HEK293 (cell line): Measurements from ENCODE around the gene C19orf12.

Source experiments
- CTCF ChIA-PET: fragments of 350-600 bp; formaldehyde crosslinking; extraction: SDS; loops from one replicate; lab custom pipeline; 2021; ENCODE audit warnings: antibody characterized with exemption; lab: Yijun Ruan, JAX
- POLR2A ChIA-PET: fragments of 300-600 bp; formaldehyde crosslinking; extraction: SDS; loops from one replicate; lab custom pipeline; 2020; ENCODE audit warnings: antibody characterized with exemption, inconsistent platforms; lab: Yijun Ruan, JAX
- H3K27ac ChIP-seq: fragments of 200-500 bp; sonication (Bioruptor generic); 2 replicates; pipeline ENCODE4 v1.5.1; 2014; ENCODE audit warnings: low read depth, low read length, control low read depth, inconsistent platforms; ENCODE audit errors: extremely low read depth
- H3K36me3 ChIP-seq, 2 experiments: fragments of 200-500 bp in 1 of 2; sonication (Bioruptor generic) in 1 of 2; 1 replicate in 1 of 2; 2 replicates in 1 of 2; pipeline ENCODE4 v1.5.1; 2014 to 2017; ENCODE audit warnings: inconsistent platforms in 2 of 2, low read length in 2 of 2; ENCODE audit not compliant: control insufficient read depth in 2 of 2, insufficient read depth in 1 of 2
- H3K4me1 ChIP-seq: fragments of 200-500 bp; sonication (Bioruptor generic); 2 replicates; pipeline ENCODE4 v1.5.1; 2014; ENCODE audit warnings: mild to moderate bottlenecking, low read length, inconsistent platforms; ENCODE audit not compliant: control insufficient read depth, insufficient read depth
- H3K4me3 ChIP-seq: 2 replicates; pipeline ENCODE4 v1.5.1; 2011; ENCODE audit warnings: low read depth, mild to moderate bottlenecking, control low read depth, low read length, moderate library complexity
- H3K9me3 ChIP-seq: fragments of 200-500 bp; sonication (Bioruptor generic); 2 replicates; pipeline ENCODE4 v1.5.1; 2014; ENCODE audit warnings: low read depth, low read length, inconsistent platforms; ENCODE audit not compliant: control insufficient read depth, insufficient read depth
- BCL11B ChIP-seq: fragments of 450-650 bp; formaldehyde crosslinking; IDR thresholded peaks from 2 replicates; pipeline ENCODE4 v1.5.1; 2016; ENCODE audit warnings: low read depth, missing biosample characterization, missing genetic modification characterization
- GLI2 ChIP-seq: fragments of 450-650 bp; formaldehyde crosslinking; IDR thresholded peaks from 2 replicates; pipeline ENCODE4; 2017; ENCODE audit warnings: missing biosample characterization, missing genetic modification characterization, low read depth, borderline replicate concordance
- GLI4 ChIP-seq: fragments of 450-650 bp; formaldehyde crosslinking; IDR thresholded peaks from 2 replicates; pipeline ENCODE4 v1.5.1; 2016; ENCODE audit warnings: missing biosample characterization, missing genetic modification characterization
- KLF16 ChIP-seq: fragments of 450-650 bp; formaldehyde crosslinking; IDR thresholded peaks from 2 replicates; pipeline ENCODE4 v1.5.1; 2017; ENCODE audit warnings: missing biosample characterization, missing genetic modification characterization
- KLF7 ChIP-seq: fragments of 450-650 bp; formaldehyde crosslinking; IDR thresholded peaks from 2 replicates; pipeline ENCODE4 v1.5.1; 2016; ENCODE audit warnings: missing biosample characterization, missing genetic modification characterization, borderline replicate concordance
- PRDM1 ChIP-seq: fragments of 450-650 bp; formaldehyde crosslinking; IDR thresholded peaks from 2 replicates; pipeline ENCODE4; 2016; ENCODE audit warnings: missing biosample characterization, missing genetic modification characterization
- SP3 ChIP-seq: fragments of 450-650 bp; formaldehyde crosslinking; IDR thresholded peaks from 2 replicates; pipeline ENCODE4 v1.5.1; 2016; ENCODE audit warnings: missing biosample characterization, missing genetic modification characterization
- ZBTB48 ChIP-seq: fragments of 450-650 bp; formaldehyde crosslinking; IDR thresholded peaks from 2 replicates; pipeline ENCODE4 v1.5.1; 2016; ENCODE audit warnings: missing biosample characterization, missing genetic modification characterization
- ZEB2 ChIP-seq: fragments of 450-650 bp; formaldehyde crosslinking; IDR thresholded peaks from 2 replicates; pipeline ENCODE4 v1.5.1; 2016; ENCODE audit warnings: missing biosample characterization, missing genetic modification characterization
- ZNF16 ChIP-seq: fragments of 450-650 bp; formaldehyde crosslinking; IDR thresholded peaks from 2 replicates; pipeline ENCODE4 v1.5.1; 2016; ENCODE audit warnings: low read depth, missing biosample characterization, missing genetic modification characterization
- ZNF23 ChIP-seq: fragments of 450-650 bp; formaldehyde crosslinking; IDR thresholded peaks from 2 replicates; pipeline ENCODE4 v1.5.1; 2016; ENCODE audit warnings: missing biosample characterization, missing genetic modification characterization, borderline replicate concordance
- ZNF274 ChIP-seq, 2 experiments: fragments of 200-500 bp in 1 of 2; fragments of 450-650 bp in 1 of 2; sonication (Bioruptor generic) in 1 of 2; formaldehyde crosslinking in 1 of 2; IDR thresholded peaks; 2 replicates each; pipeline versions ENCODE4 v1.5.1 to v1.6.1; 2014 to 2016; ENCODE audit warnings: borderline replicate concordance in 1 of 2, inconsistent platforms in 1 of 2, low read length in 1 of 2, missing biosample characterization in 1 of 2, missing genetic modification characterization in 1 of 2
- ZNF391 ChIP-seq: fragments of 450-650 bp; formaldehyde crosslinking; IDR thresholded peaks from 2 replicates; pipeline ENCODE4 v1.5.1; 2016; ENCODE audit warnings: low read depth, missing biosample characterization, missing genetic modification characterization, borderline replicate concordance
- ZNF404 ChIP-seq: fragments of 450-650 bp; formaldehyde crosslinking; IDR thresholded peaks from 2 replicates; pipeline ENCODE4 v1.5.1; 2017; ENCODE audit warnings: missing biosample characterization, missing genetic modification characterization
- ZNF416 ChIP-seq: fragments of 450-650 bp; formaldehyde crosslinking; IDR thresholded peaks from 2 replicates; pipeline ENCODE4 v1.5.1; 2016; ENCODE audit warnings: missing biosample characterization, missing genetic modification characterization
- ZNF423 ChIP-seq: fragments of 450-650 bp; formaldehyde crosslinking; IDR thresholded peaks from 2 replicates; pipeline ENCODE4 v1.5.1; 2016; ENCODE audit warnings: missing biosample characterization, missing genetic modification characterization
- ZNF510 ChIP-seq: fragments of 450-650 bp; formaldehyde crosslinking; IDR thresholded peaks from 2 replicates; pipeline ENCODE4 v1.5.1; 2018; ENCODE audit warnings: mild to moderate bottlenecking, missing genetic modification characterization, missing biosample characterization; ENCODE audit not compliant: insufficient replicate concordance
- ZNF521 ChIP-seq: fragments of 450-650 bp; formaldehyde crosslinking; IDR thresholded peaks from 2 replicates; pipeline ENCODE4 v1.5.1; 2017; ENCODE audit warnings: missing biosample characterization, mild to moderate bottlenecking, missing genetic modification characterization
- ZNF530 ChIP-seq: fragments of 450-650 bp; formaldehyde crosslinking; IDR thresholded peaks from 2 replicates; pipeline ENCODE4 v1.5.1; 2016; ENCODE audit warnings: low read depth, missing biosample characterization, missing genetic modification characterization
- ZNF548 ChIP-seq: fragments of 450-650 bp; formaldehyde crosslinking; IDR thresholded peaks from 2 replicates; pipeline ENCODE4 v1.5.1; 2016; ENCODE audit warnings: missing biosample characterization, missing genetic modification characterization
- ZNF555 ChIP-seq: fragments of 450-650 bp; formaldehyde crosslinking; conservative IDR thresholded peaks from 2 replicates; pipeline ENCODE4 v1.5.1; 2017; ENCODE audit warnings: missing biosample characterization, mild to moderate bottlenecking, missing genetic modification characterization, inconsistent platforms
- ZNF561 ChIP-seq: fragments of 450-650 bp; IDR thresholded peaks from 2 replicates; pipeline ENCODE4 v1.5.1; 2018; ENCODE audit warnings: missing biosample characterization, missing genetic modification characterization, borderline replicate concordance
- ZNF600 ChIP-seq: fragments of 450-650 bp; formaldehyde crosslinking; IDR thresholded peaks from 2 replicates; pipeline ENCODE4 v1.5.1; 2016; ENCODE audit warnings: missing biosample characterization, missing genetic modification characterization
- ZNF654 ChIP-seq: fragments of 450-650 bp; formaldehyde crosslinking; IDR thresholded peaks from 2 replicates; pipeline ENCODE4 v1.5.1; 2016; ENCODE audit warnings: low read depth, missing biosample characterization, missing genetic modification characterization
- ZNF670 ChIP-seq: fragments of 450-650 bp; formaldehyde crosslinking; IDR thresholded peaks from 2 replicates; pipeline ENCODE4 v1.5.1; 2016; ENCODE audit warnings: missing biosample characterization, missing genetic modification characterization, low read depth
- TF ChIP-seq, protein P1 (sequence below): fragments of 450-650 bp; IDR thresholded peaks from 2 replicates; pipeline ENCODE4 v1.5.1; 2018; ENCODE audit warnings: missing biosample characterization, mild to moderate bottlenecking, missing genetic modification characterization
- TF ChIP-seq, protein P2 (sequence below): fragments of 450-650 bp; formaldehyde crosslinking; IDR thresholded peaks from 2 replicates; pipeline ENCODE4 v1.5.1; 2016; ENCODE audit warnings: missing biosample characterization, missing genetic modification characterization
- TF ChIP-seq, protein P3 (sequence below): fragments of 450-650 bp; formaldehyde crosslinking; IDR thresholded peaks from 2 replicates; pipeline ENCODE4 v1.5.1; 2016; ENCODE audit warnings: missing biosample characterization, missing genetic modification characterization
- TF ChIP-seq, protein P4 (sequence below): sonication (generic); formaldehyde crosslinking; IDR thresholded peaks from 2 replicates; pipeline ENCODE4 v1.8.1; 2022; ENCODE audit warnings: mild to moderate bottlenecking, moderate library complexity, missing genetic modification reagents

Gene C19orf12

DNA sequence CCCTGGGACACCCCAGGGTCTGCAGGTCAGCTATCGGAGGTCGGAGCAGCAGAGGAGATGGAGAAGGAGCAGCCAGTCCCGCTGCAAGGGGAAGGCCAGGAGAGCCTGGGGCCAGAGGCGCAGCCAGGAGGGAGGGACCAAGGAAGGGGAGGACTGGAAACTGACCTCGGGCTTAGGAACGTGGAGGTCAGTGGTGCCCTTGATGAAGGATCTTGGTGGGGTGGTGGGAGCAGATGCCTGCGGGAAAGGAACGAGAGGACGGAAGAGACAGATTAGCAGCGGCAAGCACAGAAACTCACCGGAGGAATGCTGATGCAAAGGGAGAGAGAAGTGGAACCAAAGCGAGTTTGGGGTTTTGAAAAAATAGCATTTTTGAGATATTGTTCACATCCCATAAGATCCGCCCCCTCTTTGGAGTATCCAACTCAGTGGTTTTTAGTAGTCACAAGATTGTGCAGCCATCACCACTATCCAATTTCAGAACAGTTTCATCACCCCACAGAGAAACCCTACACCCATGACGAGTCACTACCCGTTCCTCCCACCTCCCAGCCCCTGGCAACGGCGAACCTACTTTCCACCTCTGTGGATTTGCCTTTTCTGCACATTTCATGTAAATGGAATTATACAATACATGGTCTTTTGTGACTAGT is 27.7 kb downstream of the C19orf12 start:
- no peaks in the 10 kb centered on the region for H3K4me1 ChIP-seq
- no peaks in the 10 kb centered on the region for H3K36me3 ChIP-seq
- POLR2A ChIA-PET, result interaction anchor here (1.7 kb wide), 1 partner anchor 81 kb away, joined by 9 read pairs; the partner anchor contains the start of gene POP4
- no peak overlapping the region for H3K27ac ChIP-seq
- CTCF ChIA-PET, result interaction anchor here (0.6 to 2.4 kb wide), 8 partner anchors 7 to 389 kb away, joined by 3 to 12 read pairs (median 4); partner anchors contain the start of gene PLEKHF1
- H3K4me3 ChIP-seq, result no peak overlapping the region
- no peaks in the 10 kb centered on the region for H3K9me3 ChIP-seq
- TF ChIP-seq ZNF530 (tag by site-specific recombination) (no peak), ZNF670 (tag by site-specific recombination) (no peak), ZNF16 (tag by site-specific recombination) (no peak), SP3 (peak; percentile 76), ZNF391 (tag by site-specific recombination) (no peak), KLF7 (tag by site-specific recombination) (no peak), ZNF416 (tag by site-specific recombination) (0 out of 2 replicates have a peak, but pooled peaks have one; percentile 11), ZNF274 (IDR thresholded peaks at IDR 0.05; ENCODE audit: low read length) (no peak), ZNF274 (tag by site-specific recombination; IDR thresholded peaks at IDR 0.05; ENCODE audit: borderline replicate concordance) (peak; percentile 34; the same call in 1 of the 2 replicates), ZNF548 (no peak), ZNF521 (no peak), GLI2 (tag by site-specific recombination) (no peak), ZBTB48 (tag by site-specific recombination) (peak; percentile 77), ZEB2 (tag by site-specific recombination) (peak; percentile 89), PRDM1 (no peak), GLI4 (tag by site-specific recombination) (no peak), ZNF654 (no peak), ZNF423 (tag by site-specific recombination) (no peak), ZNF600 (tag by site-specific recombination) (no peak; the same call in 1 of the 2 replicates), ZNF561 (tag by site-specific recombination) (no peak), BCL11B (tag by site-specific recombination) (no peak), KLF16 (tag by site-specific recombination) (peak; percentile 81; the same call in 1 of the 2 replicates), ZNF555 (tag by site-specific recombination) (no peak), ZNF510 (tag by site-specific recombination) (no peak), ZNF404 (tag by site-specific recombination) (0 out of 2 replicates have a peak, but pooled peaks have one; percentile 4), ZNF23 (tag by site-specific recombination) (no peak)
- TF ChIP-seq, protein P1, sequence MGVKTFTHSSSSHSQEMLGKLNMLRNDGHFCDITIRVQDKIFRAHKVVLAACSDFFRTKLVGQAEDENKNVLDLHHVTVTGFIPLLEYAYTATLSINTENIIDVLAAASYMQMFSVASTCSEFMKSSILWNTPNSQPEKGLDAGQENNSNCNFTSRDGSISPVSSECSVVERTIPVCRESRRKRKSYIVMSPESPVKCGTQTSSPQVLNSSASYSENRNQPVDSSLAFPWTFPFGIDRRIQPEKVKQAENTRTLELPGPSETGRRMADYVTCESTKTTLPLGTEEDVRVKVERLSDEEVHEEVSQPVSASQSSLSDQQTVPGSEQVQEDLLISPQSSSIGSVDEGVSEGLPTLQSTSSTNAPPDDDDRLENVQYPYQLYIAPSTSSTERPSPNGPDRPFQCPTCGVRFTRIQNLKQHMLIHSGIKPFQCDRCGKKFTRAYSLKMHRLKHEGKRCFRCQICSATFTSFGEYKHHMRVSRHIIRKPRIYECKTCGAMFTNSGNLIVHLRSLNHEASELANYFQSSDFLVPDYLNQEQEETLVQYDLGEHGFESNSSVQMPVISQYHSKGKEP (tag by site-specific recombination), result no peak; the same call in 1 of the 2 replicates
- TF ChIP-seq, protein P2, sequence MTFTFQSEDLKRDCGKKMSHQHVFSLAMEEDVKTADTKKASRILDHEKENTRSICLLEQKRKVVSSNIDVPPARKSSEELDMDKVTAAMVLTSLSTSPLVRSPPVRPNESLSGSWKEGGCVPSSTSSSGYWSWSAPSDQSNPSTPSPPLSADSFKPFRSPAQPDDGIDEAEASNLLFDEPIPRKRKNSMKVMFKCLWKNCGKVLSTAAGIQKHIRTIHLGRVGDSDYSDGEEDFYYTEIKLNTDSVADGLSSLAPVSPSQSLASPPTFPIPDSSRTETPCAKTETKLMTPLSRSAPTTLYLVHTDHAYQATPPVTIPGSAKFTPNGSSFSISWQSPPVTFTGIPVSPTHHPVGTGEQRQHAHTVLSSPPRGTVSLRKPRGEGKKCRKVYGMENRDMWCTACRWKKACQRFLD, result no peak
- TF ChIP-seq, protein P3, sequence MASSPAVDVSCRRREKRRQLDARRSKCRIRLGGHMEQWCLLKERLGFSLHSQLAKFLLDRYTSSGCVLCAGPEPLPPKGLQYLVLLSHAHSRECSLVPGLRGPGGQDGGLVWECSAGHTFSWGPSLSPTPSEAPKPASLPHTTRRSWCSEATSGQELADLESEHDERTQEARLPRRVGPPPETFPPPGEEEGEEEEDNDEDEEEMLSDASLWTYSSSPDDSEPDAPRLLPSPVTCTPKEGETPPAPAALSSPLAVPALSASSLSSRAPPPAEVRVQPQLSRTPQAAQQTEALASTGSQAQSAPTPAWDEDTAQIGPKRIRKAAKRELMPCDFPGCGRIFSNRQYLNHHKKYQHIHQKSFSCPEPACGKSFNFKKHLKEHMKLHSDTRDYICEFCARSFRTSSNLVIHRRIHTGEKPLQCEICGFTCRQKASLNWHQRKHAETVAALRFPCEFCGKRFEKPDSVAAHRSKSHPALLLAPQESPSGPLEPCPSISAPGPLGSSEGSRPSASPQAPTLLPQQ (tag by site-specific recombination), result 0 out of 2 replicates have a peak, but pooled peaks have one; percentile 44
- TF ChIP-seq, protein P4, sequence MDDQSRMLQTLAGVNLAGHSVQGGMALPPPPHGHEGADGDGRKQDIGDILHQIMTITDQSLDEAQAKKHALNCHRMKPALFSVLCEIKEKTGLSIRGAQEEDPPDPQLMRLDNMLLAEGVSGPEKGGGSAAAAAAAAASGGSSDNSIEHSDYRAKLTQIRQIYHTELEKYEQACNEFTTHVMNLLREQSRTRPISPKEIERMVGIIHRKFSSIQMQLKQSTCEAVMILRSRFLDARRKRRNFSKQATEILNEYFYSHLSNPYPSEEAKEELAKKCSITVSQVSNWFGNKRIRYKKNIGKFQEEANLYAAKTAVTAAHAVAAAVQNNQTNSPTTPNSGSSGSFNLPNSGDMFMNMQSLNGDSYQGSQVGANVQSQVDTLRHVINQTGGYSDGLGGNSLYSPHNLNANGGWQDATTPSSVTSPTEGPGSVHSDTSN (CRISPR knock-in tag), result no peak
